Esophagus squamous epithelium (tissue), 5 donors: Measurements from ENCODE around the gene ANKZF1. TPM values are rescaled to one million over a fixed set of nuclear protein-coding genes. Genes with fewer than 3 reads are reported as not detected.

Experiments
- DNase-seq: peaks from one replicate; lab custom pipeline; 2025; lab: John Stamatoyannopoulos, UW
- H3K27ac ChIP-seq, 4 donors: fragments of 200-600 bp; sonication (generic); one replicate each; pipeline ENCODE4 v1.5.1; 2016 to 2019; ENCODE audit warnings: mild to moderate bottlenecking in 1 of 4
- H3K27me3 ChIP-seq, 4 donors: fragments of 200-600 bp; sonication (generic); 1 replicate in 3 of 4; 2 replicates in 1 of 4; pipeline versions ENCODE4 v1.5.1 to v1.6.0; 2017 to 2021; ENCODE audit warnings: antibody characterized with exemption in 1 of 4
- H3K36me3 ChIP-seq, 3 donors: fragments of 200-600 bp; sonication (generic); one replicate each; pipeline ENCODE4 v1.5.1; 2016 to 2019
- H3K4me1 ChIP-seq, 3 donors: fragments of 200-600 bp; sonication (generic); one replicate each; pipeline ENCODE4 v1.5.1; 2017 to 2019
- H3K4me3 ChIP-seq, 4 donors: fragments of 200-600 bp; sonication (generic); 1 replicate in 3 of 4; 2 replicates in 1 of 4; pipeline ENCODE4 v1.5.1; 2016 to 2019; ENCODE audit warnings: mild to moderate bottlenecking in 2 of 4, moderate library complexity in 1 of 4
- H3K9me3 ChIP-seq, 3 donors: fragments of 200-600 bp; sonication (generic); one replicate each; pipeline ENCODE4 v1.5.1; 2016 to 2019
- POLR2A ChIP-seq, 4 donors: fragments of 450-650 bp; IDR thresholded peaks; one replicate each; pipeline ENCODE4 v1.6.1; 2017; ENCODE audit warnings: antibody characterized with exemption in 4 of 4, mild to moderate bottlenecking in 4 of 4, moderate library complexity in 3 of 4
- WGBS, 2 donors: methylation state at CpG; one replicate each; pipeline ENCODE4 v1.1.5; 2018; 5-methylcytosine and 5-hydroxymethylcytosine counted together
- intact Hi-C: fragments of 100-400 bp; cut with DNase I; formaldehyde crosslinking; loops from one replicate; pipeline ENCODE4 v1.15.0; 2022
- total RNA-seq, 4 donors: library from RNA; depleted of rRNA; stranded (reverse); fragments of >200 nt; gene quantifications; one replicate each; pipeline ENCODE4 v1.1.0, GENCODE V29; 2016
- TF ChIP-seq, protein P1 (sequence below), 6 experiments: fragments of 450-650 bp in 4 of 6; fragments of 200-600 bp in 2 of 6; sonication (generic) in 2 of 6; IDR thresholded peaks; one replicate each; pipeline ENCODE4 v1.5.1; 2016 to 2019; ENCODE audit warnings: antibody characterized with exemption in 6 of 6, mild to moderate bottlenecking in 4 of 6, moderate library complexity in 4 of 6
- donor health status: DM: yes; HTN: yes; CAD: no.

ANKZF1 gene
- total RNA-seq, 4 donors from 2014 or later = 10.2 to 54.9 (median 27.6) TPM

DNA sequence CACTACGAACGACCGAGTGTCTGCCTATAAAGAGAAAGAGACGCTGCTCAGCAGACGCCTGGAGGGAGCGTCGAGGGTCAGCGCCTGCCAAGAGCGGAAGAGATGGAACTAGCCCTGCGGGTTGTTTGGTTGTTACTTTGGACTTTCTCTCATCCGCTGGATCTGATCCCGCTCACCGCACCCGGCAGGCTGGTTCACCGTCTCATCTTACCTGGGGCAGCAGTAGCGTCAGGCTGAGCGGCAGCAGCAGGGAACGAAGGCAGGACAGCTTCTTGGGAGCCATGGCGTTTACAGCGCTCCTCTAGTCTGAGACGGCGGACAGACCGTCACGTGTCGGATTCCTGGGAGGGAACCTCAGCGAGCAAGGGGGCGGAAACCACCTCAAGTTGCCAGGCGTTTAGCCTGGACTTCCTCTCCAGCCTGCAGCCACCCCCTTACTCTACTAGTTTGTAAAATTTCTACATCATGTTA lies 13.7 kb downstream of the ANKZF1 start:
- Histone ChIP-seq H3K9me3 (no peaks in the 10 kb centered on the region), H3K4me3 (peak overlapping the region in 2 of 4 donors; percentile 27 to 34), H3K36me3 (peaks cover 0 to 30% (median 5%) of the 10 kb centered on the region in 3 donors), H3K27ac (peak overlapping the region in 1 of 4 donors; percentile 49), H3K27me3 (no peaks in the 10 kb centered on the region), H3K4me1 (peaks cover 18 to 38% (median 29%) of the 10 kb centered on the region in 3 donors)
- TF ChIP-seq, protein P1, sequence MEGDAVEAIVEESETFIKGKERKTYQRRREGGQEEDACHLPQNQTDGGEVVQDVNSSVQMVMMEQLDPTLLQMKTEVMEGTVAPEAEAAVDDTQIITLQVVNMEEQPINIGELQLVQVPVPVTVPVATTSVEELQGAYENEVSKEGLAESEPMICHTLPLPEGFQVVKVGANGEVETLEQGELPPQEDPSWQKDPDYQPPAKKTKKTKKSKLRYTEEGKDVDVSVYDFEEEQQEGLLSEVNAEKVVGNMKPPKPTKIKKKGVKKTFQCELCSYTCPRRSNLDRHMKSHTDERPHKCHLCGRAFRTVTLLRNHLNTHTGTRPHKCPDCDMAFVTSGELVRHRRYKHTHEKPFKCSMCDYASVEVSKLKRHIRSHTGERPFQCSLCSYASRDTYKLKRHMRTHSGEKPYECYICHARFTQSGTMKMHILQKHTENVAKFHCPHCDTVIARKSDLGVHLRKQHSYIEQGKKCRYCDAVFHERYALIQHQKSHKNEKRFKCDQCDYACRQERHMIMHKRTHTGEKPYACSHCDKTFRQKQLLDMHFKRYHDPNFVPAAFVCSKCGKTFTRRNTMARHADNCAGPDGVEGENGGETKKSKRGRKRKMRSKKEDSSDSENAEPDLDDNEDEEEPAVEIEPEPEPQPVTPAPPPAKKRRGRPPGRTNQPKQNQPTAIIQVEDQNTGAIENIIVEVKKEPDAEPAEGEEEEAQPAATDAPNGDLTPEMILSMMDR (IDR thresholded peaks at IDR 0.05) = no peak
- TF ChIP-seq POLR2A (IDR thresholded peaks at IDR 0.05) = no peak
- intact Hi-C loops = no loop called here
- 57 to 70% methylated on average over 17 to 18 of the region's 28 CpGs for WGBS, 2 donors
- no peak for DNase-seq

DNA sequence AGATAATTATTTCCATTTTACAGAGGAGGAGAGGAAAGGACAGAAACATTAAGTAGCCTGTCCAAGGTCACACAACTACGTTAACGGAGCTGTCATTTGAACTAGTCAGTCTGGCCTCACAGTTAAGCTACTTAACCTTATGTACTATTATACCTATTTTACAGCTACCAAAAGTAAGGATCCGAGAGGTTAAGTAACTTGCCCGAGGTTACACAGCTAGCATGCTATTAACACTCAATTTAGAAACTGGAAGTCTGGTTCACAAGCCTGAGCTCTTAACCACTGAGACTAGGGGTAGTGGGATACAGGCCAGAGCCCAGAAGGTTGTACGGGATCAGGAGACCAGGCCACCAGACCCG lies 15.2 kb downstream of the ANKZF1 start:
- WGBS, 2 donors = 35 to 46% methylated on average over 4 of the region's 6 CpGs

DNA sequence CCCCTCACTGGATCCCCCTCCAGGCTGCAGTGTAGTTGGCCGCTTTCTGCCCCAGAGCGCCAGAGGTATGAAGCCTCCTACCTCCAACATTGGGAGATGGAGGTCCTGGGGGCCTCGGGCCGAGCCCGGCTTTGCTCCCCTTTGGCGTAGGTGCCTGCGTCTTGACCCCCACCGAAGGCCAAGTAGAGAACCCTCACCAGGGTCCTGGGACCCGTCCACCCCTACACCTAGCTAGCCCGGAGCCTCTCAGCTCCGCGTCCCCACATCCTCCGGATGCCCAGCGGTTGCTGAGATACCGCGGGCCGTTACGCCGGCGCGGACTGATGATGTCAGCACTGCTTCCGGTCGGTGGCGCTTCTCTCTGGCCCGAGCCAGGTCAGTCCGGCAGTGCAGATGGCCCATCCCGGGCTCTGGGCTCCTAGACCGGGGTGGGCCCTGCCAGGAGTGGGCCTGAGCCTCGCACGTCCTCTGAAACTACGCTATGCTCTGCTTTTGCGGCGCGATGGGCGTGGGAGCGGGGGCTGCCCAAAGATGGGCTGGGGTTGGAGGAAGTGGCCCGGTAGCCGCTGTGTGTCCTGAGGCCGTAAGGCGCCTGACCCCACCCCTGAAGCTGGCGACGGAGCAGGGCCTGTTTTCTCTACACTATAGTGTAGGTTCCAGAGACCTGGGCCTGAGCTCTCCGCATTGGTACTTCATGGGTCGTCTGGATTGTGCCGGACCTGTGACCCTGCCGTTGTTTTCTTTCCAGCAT lies 15.7 kb downstream of the ANKZF1 start, which contains the start of the genes GLB1L and STK16:
GLB1L (minus strand) TSS at position 297 of the 751 bp plus-strand sequence. CDS start 1,871 bp downstream, outside the sequence.
STK16 (plus strand) TSS at position 332 of the 751 bp plus-strand sequence. CDS start 521 bp downstream, outside the sequence.
- peak within 1 kb of the TSS; percentile 93 to 96 (median 95) for H3K27ac ChIP-seq
- peak; percentile 68 for DNase-seq
- peak in 3 of 4 donors; percentile 34 to 88 (median 64) for TF ChIP-seq POLR2A (IDR thresholded peaks at IDR 0.05)
- TF ChIP-seq, protein P1 (IDR thresholded peaks at IDR 0.05) = peak in 3 of 6 experiments; percentile 4 to 19 (median 7)
- H3K36me3 ChIP-seq = peaks cover 5 to 29% (median 6%) of the 10 kb centered on the region in 3 donors
- intact Hi-C loops = no loop called here
- H3K9me3 ChIP-seq = no peaks in the 10 kb centered on the region
- 0% methylated on average over 4 of the region's 46 CpGs; no CpG with 5 or more reads in 1 of the 2 donors for WGBS, 2 donors
- peak within 1 kb of the TSS; percentile 58 to 87 (median 82) for H3K4me3 ChIP-seq
- H3K4me1 ChIP-seq = peaks cover 38 to 58% (median 49%) of the 10 kb centered on the region in 3 donors
- no peaks in the 10 kb centered on the region for H3K27me3 ChIP-seq

More for the DNA sequence above, 15.2 kb downstream of the ANKZF1 start:
- peak overlapping the region; percentile 58 to 87 (median 82) for H3K4me3 ChIP-seq
- H3K9me3 ChIP-seq = no peaks in the 10 kb centered on the region
- intact Hi-C loops = no loop called here
- H3K27me3 ChIP-seq = no peaks in the 10 kb centered on the region
- peaks cover 32 to 53% (median 43%) of the 10 kb centered on the region in 3 donors for H3K4me1 ChIP-seq
- no peak for DNase-seq
- TF ChIP-seq, protein P1 (IDR thresholded peaks at IDR 0.05) = no peak
- no peak for TF ChIP-seq POLR2A (IDR thresholded peaks at IDR 0.05)
- peak overlapping the region; percentile 93 to 96 (median 95) for H3K27ac ChIP-seq
- H3K36me3 ChIP-seq = peaks cover 0 to 25% (median 5%) of the 10 kb centered on the region in 3 donors

DNA sequence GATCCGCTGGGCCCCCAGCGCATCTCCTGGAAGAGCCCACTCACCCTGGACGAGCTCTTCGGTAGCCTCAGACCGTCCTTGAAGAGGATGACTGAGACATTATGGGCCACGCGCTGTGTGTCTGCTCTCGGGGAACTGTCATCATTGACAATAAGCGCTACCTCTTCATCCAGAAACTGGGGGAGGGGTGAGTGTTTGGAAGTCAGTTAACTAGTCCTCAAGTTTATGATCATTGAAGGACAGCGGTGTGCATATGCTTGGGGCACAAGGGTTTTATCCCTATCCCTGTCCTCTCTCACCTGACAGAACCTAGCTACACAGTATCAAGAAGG lies 16.3 kb downstream of the ANKZF1 start:
- WGBS, 2 donors = 7 to 19% methylated on average over 4 to 6 of the region's 10 CpGs
- no peak for DNase-seq
- Histone ChIP-seq H3K4me3 (peak overlapping the region; percentile 58 to 87 (median 82)), H3K36me3 (peaks cover 8 to 34% (median 11%) of the 10 kb centered on the region in 3 donors), H3K9me3 (no peaks in the 10 kb centered on the region), H3K27ac (peak overlapping the region; percentile 93 to 96 (median 95)), H3K4me1 (peaks cover 43 to 64% (median 54%) of the 10 kb centered on the region in 3 donors), H3K27me3 (no peaks in the 10 kb centered on the region)
- TF ChIP-seq, protein P1 (IDR thresholded peaks at IDR 0.05) = no peak
- TF ChIP-seq POLR2A (IDR thresholded peaks at IDR 0.05) = no peak
- intact Hi-C loops = no loop called here

DNA sequence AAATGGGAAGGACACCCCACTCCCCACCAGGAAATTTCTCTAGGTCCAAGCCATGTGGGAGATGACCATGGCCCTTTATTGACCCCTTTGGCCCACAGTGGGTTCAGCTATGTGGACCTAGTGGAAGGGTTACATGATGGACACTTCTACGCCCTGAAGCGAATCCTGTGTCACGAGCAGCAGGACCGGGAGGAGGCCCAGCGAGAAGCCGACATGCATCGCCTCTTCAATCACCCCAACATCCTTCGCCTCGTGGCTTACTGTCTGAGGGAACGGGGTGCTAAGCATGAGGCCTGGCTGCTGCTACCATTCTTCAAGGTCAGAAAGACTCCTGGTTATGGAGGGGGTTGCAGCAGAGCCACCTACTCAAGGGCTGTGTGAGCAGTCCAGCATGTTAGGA lies 17.0 kb downstream of the ANKZF1 start:
- H3K4me3 ChIP-seq = no peak overlapping the region
- peaks cover 49 to 71% (median 61%) of the 10 kb centered on the region in 3 donors for H3K4me1 ChIP-seq
- H3K27me3 ChIP-seq = no peaks in the 10 kb centered on the region
- H3K27ac ChIP-seq = peak overlapping the region; percentile 93 to 96 (median 95)
- H3K36me3 ChIP-seq = peaks cover 8 to 41% (median 11%) of the 10 kb centered on the region in 3 donors
- H3K9me3 ChIP-seq = no peaks in the 10 kb centered on the region
- no peak for TF ChIP-seq POLR2A (IDR thresholded peaks at IDR 0.05)
- TF ChIP-seq, protein P1 (IDR thresholded peaks at IDR 0.05) = no peak
- intact Hi-C loops = no loop called here
- DNase-seq = no peak
- 93 to 94% methylated on average over 3 to 9 of the region's 10 CpGs for WGBS, 2 donors
